SK-MEL-5 (cell line): ENCODE measurements around the gene SHC1. TPM values are rescaled to one million over a fixed set of nuclear protein-coding genes. Genes with fewer than 3 reads are reported as not detected.
"Not testable (repeated sequence)": the region's sequence is repeated elsewhere in the genome, so short reads cannot be mapped to it uniquely, and the experiment has no call there.

Experiments used
- DNase-seq: peaks from one replicate; pipeline ENCODE4 v3.0.0-alpha.2; 2016; ENCODE audit warnings: low read depth, low spot score
- in situ Hi-C: cut with HindIII; loops from 2 replicates; pipeline ENCODE4 v1.10.0; 2016; ENCODE audit warnings: low sequenced_read_pairs, high pct_unique_total_duplicates, low pct_unique_long_range_greater_than_20kb
- total RNA-seq: library from RNA; depleted of rRNA; stranded (reverse); fragments of >200 nt; shearing (Covaris generic); gene quantifications from 2 replicates; pipeline ENCODE4 v1.2.3, GENCODE V29; 2014

Gene SHC1
- total RNA-seq, 1 experiment from 2014 or later = 102 TPM

DNA sequence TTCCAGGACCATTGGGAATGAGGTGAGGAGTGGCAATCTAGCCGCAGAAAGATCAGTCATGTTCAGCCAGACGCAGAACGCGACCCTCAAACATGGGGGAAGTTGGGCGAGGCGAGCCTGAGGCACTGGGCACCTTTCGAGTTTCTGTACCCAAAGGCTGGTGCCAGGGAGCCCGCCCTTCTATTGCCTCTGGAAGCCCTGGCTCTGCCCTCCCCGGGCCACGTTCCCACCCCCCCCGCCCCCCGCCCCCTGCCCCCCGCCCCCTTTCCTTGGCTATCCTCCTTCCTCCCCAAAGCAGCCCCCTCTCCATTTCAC lies 29.8 kb upstream of the SHC1 start:
- in situ Hi-C loops = no loop called here
- no peak for DNase-seq

DNA sequence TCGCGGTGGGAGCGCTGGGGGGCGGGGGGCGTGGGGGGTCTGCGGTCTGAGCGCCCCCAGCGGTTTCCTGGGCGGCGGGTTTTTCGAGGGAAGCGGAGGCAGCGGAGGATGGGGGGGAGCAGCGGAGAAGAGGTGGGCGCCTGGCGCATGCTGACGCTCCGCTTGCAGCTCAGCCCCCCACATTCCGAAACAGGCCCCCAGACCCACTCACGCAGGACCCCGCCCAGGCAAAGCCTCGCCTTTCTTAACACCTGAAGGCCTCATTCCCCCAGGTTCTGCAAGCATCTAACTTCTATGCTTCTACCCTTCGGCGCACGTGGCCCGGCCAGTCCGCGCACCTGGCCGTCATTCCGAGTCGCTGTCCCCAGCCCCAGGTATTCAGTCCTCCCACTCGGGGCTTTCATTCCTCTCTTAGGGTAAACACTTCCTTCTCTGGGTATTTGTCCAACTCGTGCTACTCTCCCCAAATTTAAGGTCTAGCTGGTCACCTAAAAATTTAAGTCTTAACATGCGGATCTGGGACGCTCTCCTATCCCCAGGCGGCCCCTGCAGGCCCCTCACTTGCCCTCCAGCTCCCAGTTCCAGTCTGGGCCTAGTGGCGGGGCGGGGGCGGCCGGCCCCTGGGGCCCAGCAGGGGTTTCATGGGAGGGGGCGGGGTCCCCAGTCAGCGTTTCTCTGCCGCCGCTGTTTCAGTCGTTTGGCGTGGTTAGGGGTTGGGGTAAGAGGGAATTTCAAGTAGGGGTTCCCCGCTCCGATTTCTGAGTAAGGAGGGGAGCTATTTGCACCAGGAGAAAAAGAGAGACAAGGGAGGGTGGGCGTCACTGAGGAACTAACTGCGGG lies 29.2 kb upstream of the SHC1 start:
- in situ Hi-C loops = no loop called here
- no peak for DNase-seq

DNA sequence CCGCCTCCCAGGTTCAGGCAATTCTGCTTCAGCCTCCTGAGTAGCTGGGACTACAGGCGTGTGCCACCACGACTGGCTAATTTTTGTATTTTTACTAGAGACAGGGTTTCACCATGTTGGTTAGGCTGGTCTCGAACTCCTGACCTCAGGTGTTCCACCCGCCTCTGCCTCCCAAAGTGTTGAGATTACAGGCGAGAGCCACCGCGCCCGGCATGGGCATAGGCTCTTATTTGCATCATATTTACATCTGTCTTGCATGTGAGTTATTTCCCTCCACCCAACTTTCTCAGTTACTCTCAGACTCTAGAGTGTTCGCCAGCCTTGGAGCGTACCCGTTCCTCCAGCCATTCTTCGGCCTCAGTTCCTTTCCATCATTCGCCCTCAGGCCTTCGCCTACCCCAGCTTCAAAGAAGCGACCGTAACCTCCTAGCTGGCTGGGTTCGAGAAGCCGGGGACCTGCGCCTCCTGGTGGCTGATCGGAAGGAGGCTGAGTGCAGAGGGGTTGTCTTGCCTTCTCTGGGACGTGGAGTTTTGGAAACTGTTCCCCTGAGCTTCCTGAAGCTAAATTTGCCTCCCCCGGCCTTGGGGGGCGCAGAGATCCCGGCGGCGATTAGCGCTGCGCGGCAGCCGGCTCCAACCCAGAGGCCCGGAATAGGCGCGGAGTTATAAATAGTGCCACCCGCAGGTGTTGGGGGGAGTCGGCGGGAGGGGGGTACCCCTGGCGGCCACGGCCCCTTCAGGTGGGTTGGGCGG lies 28.4 kb upstream of the SHC1 start:
- DNase-seq = peak; percentile 92
- in situ Hi-C loops = no loop called here

DNA sequence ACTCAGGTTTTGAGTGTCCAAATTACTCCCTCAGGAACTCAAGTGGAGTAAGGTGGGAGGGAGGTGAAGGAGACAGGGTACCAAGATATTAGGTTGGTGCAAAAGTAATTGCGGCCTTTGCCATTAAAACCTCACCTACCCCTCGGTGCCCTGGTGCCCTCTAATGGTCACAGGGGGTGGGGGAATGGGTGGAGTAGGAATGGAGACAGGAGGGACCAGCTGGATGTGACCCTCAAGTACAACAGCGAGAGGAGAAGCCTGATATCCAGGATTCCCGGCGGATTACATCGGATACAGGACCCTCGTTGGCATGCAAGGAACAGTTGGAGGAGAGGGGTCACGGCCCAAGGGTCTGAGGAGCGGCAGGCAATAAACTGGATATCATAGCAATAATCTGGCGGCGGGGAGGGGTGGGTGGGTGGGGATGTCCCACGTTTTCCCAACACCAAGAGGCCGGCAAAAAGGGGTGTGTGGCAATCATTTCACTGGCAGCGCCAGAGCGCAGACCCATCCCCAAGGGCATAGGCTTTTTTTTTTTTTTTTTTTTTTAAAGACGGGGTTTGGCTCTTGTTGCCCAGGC lies 27.7 kb upstream of the SHC1 start:
- in situ Hi-C loops = no loop called here
- peak; percentile 43 for DNase-seq

DNA sequence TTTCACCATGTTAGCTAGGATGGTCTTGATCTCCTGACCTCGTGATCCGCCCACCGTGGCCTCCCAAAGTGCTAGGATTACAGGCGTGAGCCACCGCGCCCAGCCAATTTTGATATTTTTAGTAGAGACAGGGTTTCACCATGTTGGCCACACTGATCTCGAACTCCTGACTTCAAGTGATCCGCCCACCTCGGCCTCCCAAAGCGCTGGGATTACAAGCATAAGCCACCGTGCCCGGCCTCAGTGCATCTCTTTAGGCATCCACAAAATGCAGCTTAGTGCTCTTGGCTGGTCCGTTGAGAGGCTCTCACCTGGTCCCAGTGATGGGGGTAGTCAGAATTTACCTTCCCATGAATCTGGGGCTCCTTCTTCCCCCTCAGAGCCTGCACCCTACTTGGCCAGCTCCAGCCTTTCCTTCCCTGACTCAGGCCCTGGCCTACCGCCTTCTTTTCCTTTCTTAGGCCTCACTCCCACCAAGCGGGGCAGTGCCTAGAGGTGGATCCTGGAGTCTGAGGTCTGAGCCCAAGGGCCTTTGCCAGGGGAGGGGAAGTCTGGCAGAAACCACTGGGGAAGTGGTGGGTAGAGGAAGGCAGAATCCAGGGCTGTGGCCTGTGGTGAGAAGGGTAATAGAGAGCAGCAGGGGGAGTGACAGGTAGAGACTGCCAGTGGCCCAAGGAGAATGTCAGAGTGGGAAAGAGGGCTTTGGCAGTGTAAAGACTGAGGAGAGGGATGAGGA lies 26.6 kb upstream of the SHC1 start:
- in situ Hi-C loops = no loop called here
- no peak for DNase-seq

DNA sequence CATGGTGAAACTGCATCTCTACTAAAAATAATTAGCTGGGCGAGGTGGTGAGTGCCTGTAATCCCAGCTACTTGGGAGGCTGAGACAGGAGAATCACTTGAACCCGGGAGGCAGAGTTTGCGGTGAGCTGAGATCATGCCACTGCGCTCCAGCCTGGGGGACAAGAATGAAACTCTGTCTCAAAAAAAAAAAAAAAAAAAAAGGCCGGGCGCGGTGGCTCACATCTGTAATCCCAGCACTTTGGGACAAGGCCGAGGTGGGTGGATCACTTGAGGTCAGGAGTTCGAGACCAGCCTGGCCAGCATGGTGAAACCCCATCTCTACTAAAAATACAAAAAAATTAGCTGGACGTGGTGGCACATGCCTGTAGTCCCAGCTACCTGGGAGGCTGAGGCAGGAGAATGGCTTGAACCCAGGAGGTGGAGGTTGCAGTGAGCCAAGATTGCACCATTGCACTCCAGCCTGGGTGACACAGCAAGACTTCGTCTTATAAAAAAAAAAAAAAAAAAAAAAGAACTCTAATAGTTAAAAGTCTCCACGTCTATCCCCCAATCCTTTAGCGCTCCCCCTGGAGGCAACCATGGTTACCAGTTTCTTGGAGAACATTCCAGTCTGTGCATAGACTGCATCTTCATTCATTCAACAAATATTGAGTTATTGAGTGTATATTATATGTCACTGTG lies 24.9 kb upstream of the SHC1 start:
- peak; percentile 92 for DNase-seq
- in situ Hi-C loops = not testable (repeated sequence)

DNA sequence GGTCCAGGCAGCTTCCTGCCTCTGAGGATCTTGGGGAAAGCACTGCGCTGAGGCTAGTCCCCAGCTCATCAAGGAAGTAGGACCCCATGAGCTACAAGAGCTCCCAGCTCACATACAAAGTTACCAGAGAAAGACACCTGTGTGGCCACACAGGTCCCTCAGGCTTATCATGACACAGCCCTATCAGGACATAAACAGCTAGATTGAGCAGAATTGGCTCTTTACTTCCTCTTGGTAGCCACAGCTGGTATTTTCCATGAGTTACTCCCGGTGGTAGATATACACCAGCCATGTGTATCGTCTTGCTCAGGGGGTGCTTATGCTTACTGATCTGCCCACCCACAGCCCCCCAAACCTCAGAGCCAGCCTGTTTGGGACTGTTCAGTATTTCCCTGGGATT lies 24.0 kb upstream of the SHC1 start:
- no peak for DNase-seq
- in situ Hi-C loops = no loop called here

DNA sequence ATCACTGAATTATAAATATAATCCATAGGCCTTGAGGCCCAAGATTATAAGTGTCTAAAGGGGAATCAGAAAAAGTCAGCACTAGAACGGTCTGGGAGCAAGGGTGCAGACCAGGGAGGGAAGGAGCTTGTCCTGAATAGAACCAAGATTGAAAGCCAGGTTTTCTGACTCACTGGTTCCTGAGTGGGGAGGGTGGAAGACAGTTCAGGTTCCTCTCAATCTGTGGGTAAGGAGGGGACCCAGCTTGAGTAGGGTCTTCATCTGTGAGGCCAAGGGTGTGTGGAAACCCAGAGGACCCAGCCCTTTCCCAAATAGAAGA lies 23.7 kb upstream of the SHC1 start:
- DNase-seq = no peak
- in situ Hi-C loops = no loop called here

DNA sequence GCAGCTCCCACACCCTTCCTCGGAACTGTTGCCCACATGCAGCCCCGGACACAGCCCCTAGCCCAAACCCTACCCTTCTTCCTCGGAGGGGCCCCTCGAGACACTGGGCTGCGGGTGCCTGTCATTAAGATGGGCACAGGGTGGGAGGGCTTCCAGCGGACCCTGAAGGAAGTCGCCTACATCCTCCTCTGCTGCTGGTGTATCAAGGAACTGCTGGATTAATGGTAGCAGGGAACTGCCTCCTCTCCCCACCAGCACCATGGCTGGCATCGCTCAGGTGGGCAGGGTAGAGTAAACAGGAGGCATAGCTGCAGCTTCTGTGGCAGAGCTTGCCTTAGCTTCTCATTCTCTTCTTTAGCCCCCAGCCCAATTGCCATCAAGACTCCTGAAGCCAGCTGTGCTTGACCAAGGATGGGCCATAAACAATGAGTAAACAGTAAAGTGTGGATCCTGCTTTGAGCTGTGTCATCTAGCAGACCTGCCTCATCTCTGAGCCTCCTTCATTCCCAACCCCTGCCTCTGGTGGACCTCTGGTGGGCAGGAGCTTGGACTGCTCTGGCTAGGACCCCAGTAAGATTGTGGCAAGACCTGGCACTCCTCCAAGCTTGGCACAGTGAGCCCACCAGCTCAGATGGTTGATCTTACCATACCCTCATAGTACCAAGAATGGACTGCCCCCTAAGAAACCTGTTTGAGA lies 23.2 kb upstream of the SHC1 start, which contains the start of gene LENEP:
Gene LENEP, plus strand, starts transcription at position 15 of the 697 bp plus-strand sequence. Its CDS starts 22 bp downstream, at position 37.
- in situ Hi-C loops = no loop called here
- DNase-seq = no peak

DNA sequence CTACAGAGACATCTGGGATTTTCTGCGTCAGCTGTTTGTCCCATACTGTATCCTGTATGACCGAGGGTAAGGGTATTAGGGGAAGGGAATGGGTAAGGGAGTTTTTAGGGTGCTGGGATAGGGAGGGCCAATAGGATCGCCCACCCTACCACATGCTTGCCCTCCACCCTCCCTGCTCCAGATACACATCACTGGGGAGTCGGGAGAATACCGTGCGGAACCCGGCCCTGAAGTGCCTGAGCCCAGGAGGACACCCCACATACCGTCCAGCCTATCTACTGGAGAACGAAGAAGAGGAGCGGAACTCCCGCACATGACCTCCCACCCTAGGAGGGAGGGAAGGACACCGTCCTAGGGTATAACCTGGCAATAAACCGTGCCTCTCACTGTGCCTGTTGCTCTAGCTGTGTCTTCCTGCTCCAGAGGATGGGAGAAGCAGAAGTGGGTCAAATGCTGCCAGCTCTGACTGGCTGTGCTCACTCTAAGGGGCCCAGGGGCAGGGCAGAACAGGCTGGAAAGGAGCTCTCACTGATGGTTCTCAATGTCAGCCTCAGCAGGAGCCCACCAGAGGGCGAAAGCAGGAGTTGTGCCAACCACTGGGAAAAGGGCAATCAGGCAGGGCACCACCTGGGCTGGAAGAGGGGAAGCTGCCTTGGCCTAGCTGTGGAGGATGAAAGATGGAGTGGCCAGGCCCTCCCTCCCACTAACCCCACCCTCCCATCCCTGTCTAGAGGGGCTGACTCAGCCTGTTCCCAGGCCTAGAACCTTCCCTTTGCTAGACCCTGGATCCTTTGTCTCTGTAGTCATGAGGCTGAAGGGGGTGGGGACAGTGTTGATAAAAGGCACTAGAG lies 22.4 kb upstream of the SHC1 start:
- DNase-seq = peak; percentile 71
- in situ Hi-C loops = no loop called here

DNA sequence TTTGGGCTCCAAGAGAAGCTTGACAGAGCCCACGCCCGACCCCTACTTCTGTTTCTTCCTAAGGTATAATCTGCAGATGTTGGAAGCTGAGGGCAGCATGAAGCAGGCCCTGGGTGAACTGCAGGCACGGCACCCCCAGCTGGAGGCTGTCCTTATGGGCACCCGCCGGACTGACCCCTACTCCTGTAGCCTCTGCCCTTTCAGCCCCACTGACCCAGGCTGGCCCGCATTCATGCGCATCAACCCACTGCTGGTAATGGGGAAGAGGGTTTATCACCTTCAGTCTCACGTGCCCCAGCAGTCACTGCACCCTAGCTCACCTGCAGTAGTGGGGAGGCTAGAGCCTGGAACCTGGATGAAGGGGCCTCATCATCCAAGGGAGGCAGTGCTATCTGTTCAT lies 19.7 kb upstream of the SHC1 start:
- no peak for DNase-seq
- in situ Hi-C loops = no loop called here

DNA sequence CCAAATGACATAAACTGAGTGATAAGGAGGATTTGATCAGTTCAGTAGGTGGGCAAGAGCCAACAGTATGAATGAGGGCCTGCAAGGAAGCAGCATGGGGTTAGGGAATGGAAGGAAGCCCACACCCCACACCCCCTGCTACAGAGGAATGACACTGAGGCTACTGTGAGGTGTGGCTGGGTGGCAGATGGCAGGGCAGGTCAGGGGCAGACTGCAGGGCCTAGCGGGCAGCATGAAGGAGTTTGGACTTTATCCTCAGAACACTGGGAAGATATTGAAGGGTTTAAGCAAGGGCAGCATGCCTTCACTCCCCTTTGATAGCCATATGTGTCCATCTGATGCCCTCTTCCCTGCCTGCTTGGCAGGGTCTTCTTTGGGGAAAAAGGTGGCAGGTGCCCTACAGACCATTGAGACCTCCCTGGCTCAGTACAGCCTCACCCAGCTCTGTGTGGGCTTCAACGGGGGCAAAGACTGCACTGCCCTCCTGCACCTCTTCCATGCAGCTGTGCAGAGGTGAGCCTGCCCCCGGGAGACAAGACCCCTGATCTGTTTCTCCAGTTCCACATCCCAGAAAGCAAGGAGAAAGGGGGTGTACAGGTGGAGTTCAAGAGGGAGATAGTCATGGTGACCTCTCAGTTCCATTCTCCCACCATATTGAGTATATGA lies 18.8 kb upstream of the SHC1 start:
- in situ Hi-C loops = no loop called here
- DNase-seq = no peak

DNA sequence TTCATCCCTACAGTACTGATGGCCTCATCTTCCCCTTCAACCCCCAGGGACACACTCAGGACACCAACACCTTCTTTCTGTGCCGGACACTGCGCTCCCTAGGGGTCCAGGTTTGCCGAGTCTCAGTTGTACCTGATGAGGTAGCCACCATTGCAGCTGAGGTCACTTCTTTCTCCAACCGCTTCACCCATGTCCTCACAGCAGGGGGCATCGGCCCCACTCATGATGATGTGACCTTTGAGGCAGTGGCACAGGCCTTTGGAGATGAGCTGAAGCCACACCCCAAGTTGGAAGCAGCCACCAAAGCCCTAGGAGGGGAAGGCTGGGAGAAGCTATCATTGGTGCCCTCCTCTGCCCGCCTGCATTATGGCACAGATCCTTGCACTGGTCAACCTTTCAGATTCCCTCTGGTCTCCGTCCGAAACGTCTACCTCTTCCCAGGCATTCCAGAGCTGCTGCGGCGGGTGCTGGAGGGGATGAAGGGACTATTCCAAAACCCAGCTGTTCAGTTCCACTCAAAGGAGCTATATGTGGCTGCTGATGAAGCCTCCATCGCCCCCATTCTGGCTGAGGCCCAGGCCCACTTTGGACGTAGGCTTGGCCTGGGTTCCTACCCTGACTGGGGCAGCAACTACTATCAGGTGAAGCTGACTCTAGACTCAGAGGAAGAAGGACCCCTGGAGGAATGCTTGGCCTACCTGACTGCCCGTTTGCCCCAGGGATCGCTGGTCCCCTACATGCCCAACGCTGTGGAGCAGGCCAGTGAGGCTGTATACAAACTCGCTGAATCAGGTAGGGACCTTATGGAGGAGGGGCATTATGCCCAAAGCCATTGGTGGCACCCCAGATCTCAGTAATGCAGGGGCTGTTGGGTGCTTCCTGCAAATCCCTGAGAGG lies 17.8 kb upstream of the SHC1 start:
- no peak for DNase-seq
- in situ Hi-C loops = no loop called here

DNA sequence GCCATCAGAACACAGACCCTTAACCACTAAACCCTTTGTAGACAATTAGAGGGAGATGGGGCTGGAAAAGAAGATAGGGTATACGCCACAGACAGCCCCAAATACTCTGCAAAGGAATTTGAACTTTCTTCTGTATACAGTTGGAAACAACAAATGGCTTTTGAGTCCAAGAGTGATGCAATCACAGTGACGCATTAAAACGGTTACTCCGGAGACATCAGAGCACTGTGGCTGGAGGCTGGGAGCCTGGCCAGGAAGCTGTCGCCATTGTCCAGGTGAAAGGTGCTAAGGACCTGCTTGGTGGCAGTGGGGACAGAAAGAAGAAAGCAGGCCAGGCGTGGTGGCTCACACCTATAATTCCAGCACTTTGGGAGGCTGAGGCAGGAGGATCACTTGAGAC lies 16.8 kb upstream of the SHC1 start:
- in situ Hi-C loops = no loop called here
- DNase-seq = no peak

DNA sequence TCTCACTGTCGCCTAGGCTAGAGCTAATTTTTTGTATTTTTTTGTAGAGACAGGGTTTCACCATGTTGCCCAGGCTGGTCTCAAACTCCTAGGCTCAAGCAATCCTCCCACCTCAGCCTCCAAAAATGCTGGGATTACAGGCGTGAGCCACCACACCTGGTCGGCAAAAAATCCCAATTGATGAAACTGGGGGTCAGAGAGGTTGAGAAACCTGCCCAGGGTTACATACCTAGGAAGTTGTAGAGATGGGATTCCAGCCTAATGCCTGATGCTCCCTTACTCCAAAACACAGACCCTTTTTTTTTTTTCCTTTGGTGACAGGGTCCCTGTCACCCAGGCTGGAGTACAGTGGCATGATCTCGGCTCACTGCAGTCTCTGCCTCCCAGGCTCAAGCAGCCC lies 16.2 kb upstream of the SHC1 start:
- DNase-seq, in situ Hi-C loops: not testable (repeated sequence)
